HepG2 (cell line): ENCODE data around the gene SCYGR6. TPM values are rescaled to one million over a fixed set of nuclear protein-coding genes. Genes with fewer than 3 reads are reported as not detected.
A peak's percentile ranks its signal among the peaks of the same experiment; 100 is the strongest.

Experiments used
- AFF4 ChIP-seq: sonication (generic); formaldehyde crosslinking; IDR thresholded peaks from 2 replicates; pipeline ENCODE4 v1.4.0; 2020; ENCODE audit warnings: missing genetic modification reagents
- FOXP1 ChIP-seq, 2 experiments: fragments of 450-650 bp in 1 of 2; IDR thresholded peaks; 2 replicates each; pipeline ENCODE4 v1.6.1; 2017 to 2018; ENCODE audit warnings: antibody characterized with exemption in 1 of 2
- FOXP4 ChIP-seq: sonication (generic); formaldehyde crosslinking; IDR thresholded peaks from 2 replicates; pipeline ENCODE4 v1.4.0; 2020; ENCODE audit warnings: missing genetic modification reagents
- GMEB1 ChIP-seq: sonication (generic); formaldehyde crosslinking; IDR thresholded peaks from 2 replicates; pipeline ENCODE4 v1.5.1; 2020; ENCODE audit warnings: missing genetic modification reagents, mild to moderate bottlenecking, borderline replicate concordance
- NFAT5 ChIP-seq: sonication (generic); formaldehyde crosslinking; IDR thresholded peaks from 2 replicates; pipeline ENCODE4 v1.4.0; 2020; ENCODE audit warnings: missing genetic modification reagents
- SOX13 ChIP-seq, 3 experiments: fragments of 450-650 bp in 1 of 3; sonication (generic) in 1 of 3; formaldehyde crosslinking in 1 of 3; IDR thresholded peaks in 2 of 3; conservative IDR thresholded peaks in 1 of 3; 2 replicates each; pipeline versions ENCODE4 v1.5.0 to v1.6.1; 2016 to 2020; ENCODE audit warnings: antibody characterized with exemption in 1 of 3, mild to moderate bottlenecking in 1 of 3, missing compliant biosample characterization in 1 of 3, missing genetic modification reagents in 1 of 3, moderate library complexity in 1 of 3
- THAP8 ChIP-seq: sonication (generic); formaldehyde crosslinking; IDR thresholded peaks from 2 replicates; pipeline ENCODE4 v1.5.1; 2020; ENCODE audit warnings: missing genetic modification reagents, mild to moderate bottlenecking, borderline replicate concordance
- YY1 ChIP-seq: IDR thresholded peaks from 2 replicates; pipeline ENCODE4 v1.6.1; 2011; ENCODE audit warnings: low read length, low read depth, moderate library complexity, mild to moderate bottlenecking; ENCODE audit not compliant: insufficient read depth, insufficient replicate concordance
- ZNF263 ChIP-seq: sonication (generic); formaldehyde crosslinking; IDR thresholded peaks from 2 replicates; pipeline ENCODE4 v1.4.0; 2020; ENCODE audit warnings: missing genetic modification reagents
- ZNF317 ChIP-seq: sonication (generic); formaldehyde crosslinking; IDR thresholded peaks from 2 replicates; pipeline ENCODE4 v1.5.0; 2020; ENCODE audit warnings: mild to moderate bottlenecking, missing genetic modification reagents
- ZNF556 ChIP-seq: sonication (generic); formaldehyde crosslinking; IDR thresholded peaks from 2 replicates; pipeline ENCODE4 v1.4.0; 2020; ENCODE audit warnings: mild to moderate bottlenecking, missing genetic modification reagents, borderline replicate concordance
- ZNF567 ChIP-seq: sonication (generic); formaldehyde crosslinking; IDR thresholded peaks from 2 replicates; pipeline ENCODE4 v1.8.1; 2023; ENCODE audit warnings: mild to moderate bottlenecking, missing genetic modification reagents, borderline replicate concordance
- ZNF737 ChIP-seq: sonication (generic); formaldehyde crosslinking; IDR thresholded peaks from 2 replicates; pipeline ENCODE4 v1.5.0; 2020; ENCODE audit warnings: missing genetic modification reagents, mild to moderate bottlenecking, borderline replicate concordance
- ZNF839 ChIP-seq: sonication (generic); formaldehyde crosslinking; IDR thresholded peaks from 2 replicates; pipeline ENCODE4 v1.4.0; 2020; ENCODE audit warnings: missing genetic modification reagents, mild to moderate bottlenecking, borderline replicate concordance
- polyA plus RNA-seq, 8 experiments: library from polyadenylated mRNA; depleted of rRNA in 3 of 8; stranded (reverse) in 7 of 8; unstranded in 1 of 8; fragments of >200 nt; fragmentation: Illumina TruSeq in 4 of 8; extraction: Trizol in 4 of 8; gene quantifications; 2 replicates each; pipeline versions ENCODE4 v1.2.1 to v1.2.3, GENCODE V29; 2011 to 2016; ENCODE audit warnings: low read depth in 4 of 8, missing spikeins in 1 of 8, mixed read lengths in 1 of 8; ENCODE audit not compliant: insufficient read depth in 1 of 8
- total RNA-seq, 5 experiments: library from RNA; depleted of rRNA; stranded (reverse); fragments of >200 nt; fragmentation: Illumina TruSeq; extraction: Trizol; gene quantifications; 2 replicates each; pipeline ENCODE4 v1.2.3, GENCODE V29; 2016; ENCODE audit warnings: low read depth in 1 of 5

The SCYGR6 gene
- total and polyA plus RNA-seq, 2 of the 13 experiments (the other 11 are each of a cell fraction or from before 2014, with no cell fraction given): not detected

DNA sequence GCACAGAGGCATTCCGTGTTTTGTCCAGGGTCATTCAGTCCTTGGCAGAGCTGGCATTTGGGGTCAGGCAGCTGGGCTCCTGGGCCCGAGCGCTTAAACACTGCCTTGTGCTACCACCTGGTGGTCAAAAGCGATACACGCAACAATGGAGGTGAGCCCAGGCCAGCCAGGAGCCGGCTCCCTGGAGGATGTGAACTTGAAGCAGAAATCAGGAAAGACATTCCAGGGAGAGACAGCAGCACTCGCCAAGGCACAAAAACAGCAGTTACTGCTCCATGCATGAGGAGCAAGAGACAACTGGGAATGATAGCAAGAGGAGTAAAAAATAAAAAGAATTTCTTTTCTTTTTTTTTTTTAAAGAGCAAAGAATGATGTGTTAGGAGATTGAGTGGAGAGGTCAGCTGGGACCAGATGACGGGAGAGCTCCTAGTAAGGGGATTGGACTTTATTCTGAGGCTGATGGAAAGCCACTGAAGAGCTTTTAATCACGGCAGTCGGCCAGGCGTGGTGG is 41.9 kb upstream of the SCYGR6 start (continued):
- peak; percentile 80 for TF ChIP-seq YY1
- 0 out of 2 replicates have a peak, but pooled peaks have one; percentile 13 for TF ChIP-seq FOXP4 (CRISPR knock-in tag)
- peak; percentile 51; the same call in 1 of the 2 replicates for TF ChIP-seq ZNF556
- TF ChIP-seq ZNF567: no peak
- TF ChIP-seq AFF4 (CRISPR knock-in tag): no peak; the same call in 1 of the 2 replicates
- TF ChIP-seq ZNF839 (CRISPR knock-in tag): no peak
- TF ChIP-seq ZNF263 (CRISPR knock-in tag): no peak
- TF ChIP-seq THAP8 (CRISPR knock-in tag): no peak
- no peak for TF ChIP-seq SOX13 (IDR thresholded peaks at IDR 0.05)
- peak in 1 of 2 experiments; percentile 35; a peak in 1 of 4 replicates for TF ChIP-seq SOX13 (CRISPR knock-in tag; conservative IDR thresholded peaks at IDR 0.05 in 1 of 2, IDR thresholded peaks at IDR 0.05 in 1 of 2)
- no peak for TF ChIP-seq GMEB1 (CRISPR knock-in tag)
- TF ChIP-seq NFAT5 (CRISPR knock-in tag): no peak
- no peak for TF ChIP-seq ZNF737 (CRISPR knock-in tag)
- TF ChIP-seq FOXP1 (IDR thresholded peaks at IDR 0.05): no peak
- no peak for TF ChIP-seq FOXP1 (CRISPR knock-in tag; IDR thresholded peaks at IDR 0.05)
- 0 out of 2 replicates have a peak, but pooled peaks have one; percentile 14 for TF ChIP-seq ZNF317 (CRISPR knock-in tag)
